ENCODE measurements around the gene WBP11.
"Not testable (repeated sequence)": the region's sequence is repeated elsewhere in the genome, so short reads cannot be mapped to it uniquely, and the experiment has no call there.

WBP11 gene

GRCh38 chr12:14771651-14772137, 31.6 kb downstream of the WBP11 start:
- DNase-seq (ENCODE audit: low spot score) = no peak

GRCh38 chr12:14770496-14771461, 32.5 kb downstream of the WBP11 start:
- peak; percentile 76 for DNase-seq (ENCODE audit: low spot score)

- peak; percentile 78 for DNase-seq (ENCODE audit: low spot score)
Measured at GRCh38 chr12:14769969-14770495, 33.2 kb downstream of the WBP11 start.

DNA sequence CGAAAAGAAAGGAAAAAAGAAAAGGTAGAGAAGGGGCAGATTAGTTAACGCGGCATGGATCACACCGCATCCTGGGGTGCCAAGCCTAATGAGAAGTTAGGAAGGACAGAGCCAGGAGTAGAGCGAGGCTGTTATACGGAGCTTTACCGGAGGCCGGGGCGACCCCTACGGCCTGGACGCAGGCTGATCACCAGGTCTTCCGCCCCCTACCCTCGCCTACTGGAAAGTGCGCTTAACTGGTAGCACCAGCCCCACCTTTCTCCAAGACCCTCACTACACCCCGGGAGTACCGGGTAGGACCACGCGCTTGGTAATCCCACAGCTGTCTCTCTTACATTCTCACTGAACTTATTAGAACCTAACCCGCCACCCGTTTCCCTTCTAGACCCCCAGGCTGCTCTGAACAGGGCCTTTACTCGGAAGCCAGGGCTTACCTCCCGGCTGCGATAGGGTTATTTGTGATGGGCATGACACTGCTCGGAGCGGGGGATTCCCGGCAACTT, 33.8 kb downstream of the WBP11 start:
- DNase-seq (ENCODE audit: low spot score) = no peak

GRCh38 chr12:14768823-14769405, 34.4 kb downstream of the WBP11 start:
- no peak for DNase-seq (ENCODE audit: low spot score)

DNA sequence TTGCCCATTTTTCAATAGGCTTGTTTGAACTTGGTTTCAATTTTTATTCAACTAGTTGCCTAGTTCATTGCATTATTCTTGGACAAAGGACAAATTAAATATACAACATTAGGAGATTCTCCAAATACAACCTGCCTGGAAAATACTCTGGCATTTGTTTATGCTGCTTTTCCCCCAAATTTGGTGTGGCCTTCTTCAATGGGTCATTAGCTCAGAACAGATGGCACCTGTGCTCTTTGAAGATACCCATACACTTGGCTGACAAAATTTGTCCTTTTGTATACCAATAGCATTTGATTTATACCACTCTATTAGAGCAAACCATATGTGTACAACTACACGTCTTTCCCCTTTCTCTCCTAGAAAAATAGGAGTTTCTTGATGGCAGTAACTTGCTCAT, 35.7 kb downstream of the WBP11 start:
- DNase-seq (ENCODE audit: low spot score) = no peak

- DNase-seq (ENCODE audit: low spot score) = no peak
Measured at GRCh38 chr12:14766649-14767215, 36.5 kb downstream of the WBP11 start.

GRCh38 chr12:14766020-14766419, 37.3 kb downstream of the WBP11 start:
- not testable (repeated sequence) for DNase-seq (ENCODE audit: low spot score)

- DNase-seq (ENCODE audit: low spot score) = no peak
Measured at GRCh38 chr12:14765398-14765797, 37.9 kb downstream of the WBP11 start.

DNA sequence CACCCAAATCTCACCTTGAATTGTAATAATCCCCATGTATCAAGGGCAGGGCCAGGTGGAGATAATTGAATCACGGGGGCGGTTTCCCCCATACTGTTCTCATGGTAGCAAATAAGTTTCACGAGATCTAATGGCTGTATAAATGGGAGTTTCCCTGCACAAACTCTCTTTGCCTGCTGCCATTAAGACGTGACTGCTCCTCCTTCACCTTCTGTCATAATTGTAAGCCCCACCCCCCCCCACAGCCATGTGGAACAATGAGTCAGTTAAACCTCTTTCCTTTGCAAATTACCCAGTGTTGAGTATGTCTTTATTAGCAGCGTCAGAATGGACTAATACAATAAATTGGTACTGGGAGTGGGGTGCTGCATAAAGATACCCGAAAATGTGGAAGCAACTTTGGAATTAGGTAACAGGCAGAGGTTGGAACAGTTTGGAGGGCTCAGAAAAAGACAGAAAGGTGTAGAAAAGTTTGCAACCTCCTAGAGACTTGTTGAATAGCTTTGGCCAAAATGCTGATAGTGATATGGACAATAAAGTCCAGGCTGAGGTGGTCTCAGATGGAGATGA, 43.5 kb downstream of the WBP11 start:
- not testable (repeated sequence) for DNase-seq (ENCODE audit: low spot score)

DNA sequence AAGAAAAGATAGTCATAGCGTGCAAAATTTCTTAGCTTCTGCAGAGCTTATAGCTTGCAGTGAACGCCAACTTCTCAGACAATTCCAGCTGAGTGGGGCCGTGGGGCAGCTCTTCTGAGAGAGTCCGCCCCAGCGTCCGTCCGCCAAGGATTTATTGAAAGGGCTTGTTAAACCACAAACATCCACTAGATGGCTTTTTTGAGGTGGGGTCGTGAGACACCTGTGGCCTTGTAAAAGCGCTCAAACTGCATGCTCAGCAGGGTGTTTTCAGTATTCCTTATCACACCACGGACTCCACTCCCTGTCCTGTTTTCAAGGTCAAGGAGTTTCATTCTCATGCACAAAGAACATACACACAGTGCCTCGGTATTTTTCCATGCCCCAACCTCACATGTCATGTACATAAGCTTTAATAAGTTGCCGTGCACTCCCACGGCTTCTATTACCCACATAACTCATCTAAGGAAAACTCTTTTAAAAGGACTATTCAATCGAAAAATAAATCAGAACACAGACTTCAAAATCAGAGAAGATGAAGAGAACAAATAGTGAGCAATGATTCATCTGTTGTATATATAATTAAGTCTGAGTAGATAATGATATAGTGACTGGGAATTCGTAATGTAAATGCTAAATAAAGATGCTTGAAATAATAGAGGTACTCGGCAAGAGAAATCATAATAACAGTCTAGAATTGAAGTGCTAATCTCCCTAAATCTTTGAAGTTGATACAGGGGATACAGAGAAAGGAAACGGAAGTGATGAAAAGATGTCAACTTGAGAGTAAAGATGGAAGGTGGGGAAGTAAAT, 46.7 kb downstream of the WBP11 start:
- no peak for DNase-seq (ENCODE audit: low spot score)

DNA sequence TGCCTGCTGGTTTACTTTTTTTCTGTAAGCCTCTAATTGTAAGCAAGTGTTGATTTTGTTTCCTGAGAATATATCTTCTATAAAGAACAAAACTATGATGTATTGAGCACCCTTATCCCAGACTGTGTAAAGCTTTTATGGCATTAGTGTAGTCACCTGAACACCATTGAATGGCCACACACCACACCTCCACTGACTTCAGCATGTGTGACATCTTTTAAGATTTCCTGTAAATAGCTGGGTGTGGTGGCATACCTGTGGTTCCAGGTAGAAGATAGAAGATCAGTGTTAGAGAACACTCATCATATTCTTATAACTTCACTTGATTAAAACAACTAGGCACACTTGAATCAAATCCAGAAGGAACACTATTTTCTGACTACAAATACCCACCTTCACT, 51.3 kb downstream of the WBP11 start:
- no peak for DNase-seq (ENCODE audit: low spot score)

DNA sequence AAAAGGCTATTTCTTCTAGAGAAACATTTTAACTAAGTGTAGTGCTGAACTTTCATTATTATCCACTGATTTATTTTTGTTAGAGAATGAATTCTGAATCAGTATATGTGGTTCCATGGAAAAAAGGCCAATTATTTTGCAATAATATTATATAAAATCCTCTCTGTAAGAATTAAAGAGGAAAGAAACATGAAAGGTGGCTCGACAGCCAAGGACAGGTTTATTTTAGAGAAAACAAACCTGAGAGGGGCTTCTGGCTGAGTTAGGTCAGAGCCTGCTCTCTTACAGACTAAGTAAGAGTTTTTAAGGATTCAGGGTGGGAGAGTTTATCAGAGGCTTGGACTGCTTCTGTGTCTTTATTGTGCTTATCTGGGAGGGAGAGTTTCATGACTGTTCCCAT, 60.2 kb downstream of the WBP11 start:
- DNase-seq (ENCODE audit: low spot score) = no peak

GRCh38 chr12:14741942-14742341, 61.3 kb downstream of the WBP11 start:
- no peak for DNase-seq (ENCODE audit: low spot score)

DNA sequence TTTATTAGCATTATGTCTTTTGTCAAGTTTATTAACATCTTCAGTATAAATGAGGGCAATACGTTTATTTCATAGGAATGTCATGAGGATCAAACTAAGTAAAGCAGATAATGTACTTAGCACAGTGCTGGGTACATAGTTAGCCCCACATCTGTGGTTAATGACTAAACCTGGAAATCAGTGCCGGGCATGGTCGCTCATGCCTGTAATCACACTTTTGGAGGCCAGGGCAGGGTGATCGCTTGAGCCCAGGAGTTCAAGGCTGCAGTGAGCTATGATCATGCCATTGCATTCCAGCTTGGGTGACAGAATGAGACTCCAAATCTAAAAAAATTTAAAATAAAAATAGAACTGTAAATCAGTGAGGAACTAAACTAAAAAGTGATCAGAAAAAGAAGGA, 62.1 kb downstream of the WBP11 start:
- DNase-seq (ENCODE audit: low spot score) = no peak

- not testable (repeated sequence) for DNase-seq (ENCODE audit: low spot score)
Measured at GRCh38 chr12:14736441-14736840, 66.8 kb downstream of the WBP11 start.

Measured in germinal center (tissue), 1 donor.